ENCODE data around the gene SLC39A10.

SLC39A10 gene

GRCh38 chr2:195666113-195666712 is 9.2 kb downstream of the SLC39A10 start:
- no peak for DNase-seq (ENCODE audit: extremely low read depth, low read depth)
- no peak for TF ChIP-seq CTCF (IDR thresholded peaks at IDR 0.05; ENCODE audit: low read depth, low read length)

GRCh38 chr2:195667974-195668373 is 10.9 kb downstream of the SLC39A10 start:
- DNase-seq (ENCODE audit: extremely low read depth, low read depth), result no peak
- no peak for TF ChIP-seq CTCF (IDR thresholded peaks at IDR 0.05; ENCODE audit: low read depth, low read length)

- TF ChIP-seq CTCF (IDR thresholded peaks at IDR 0.05; ENCODE audit: low read depth, low read length), result no peak
- no peak for DNase-seq (ENCODE audit: extremely low read depth, low read depth)
These were observed 13.2 kb downstream of the SLC39A10 start for GRCh38 chr2:195670191-195670590.

DNA sequence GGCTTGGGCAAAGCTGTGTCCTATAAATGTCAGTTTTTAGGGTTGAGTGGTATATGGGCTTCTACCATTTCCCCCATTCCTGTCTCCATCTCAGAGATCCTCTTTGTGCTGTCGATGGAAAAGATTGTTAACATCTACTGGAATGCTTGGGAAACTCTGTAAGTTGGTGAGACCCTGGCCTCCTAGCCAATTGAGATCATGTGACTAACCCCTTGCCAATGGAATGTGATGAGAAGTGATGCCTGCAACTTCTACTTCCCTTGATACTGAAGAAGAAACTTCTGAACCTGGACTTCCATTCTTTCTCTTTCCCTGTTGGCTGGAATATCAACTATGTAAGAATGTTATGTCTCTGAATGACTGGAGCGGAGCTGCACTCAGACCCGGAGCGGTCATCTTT is 14.5 kb downstream of the SLC39A10 start:
- DNase-seq (ENCODE audit: extremely low read depth, low read depth), result no peak
- TF ChIP-seq CTCF (IDR thresholded peaks at IDR 0.05; ENCODE audit: low read depth, low read length), result no peak

GRCh38 chr2:195672674-195673073 is 15.6 kb downstream of the SLC39A10 start:
- no peak for DNase-seq (ENCODE audit: extremely low read depth, low read depth)
- TF ChIP-seq CTCF (IDR thresholded peaks at IDR 0.05; ENCODE audit: low read depth, low read length), result no peak

GRCh38 chr2:195674491-195675221 is 17.6 kb downstream of the SLC39A10 start:
- TF ChIP-seq CTCF (IDR thresholded peaks at IDR 0.05; ENCODE audit: low read depth, low read length), result no peak
- no peak for DNase-seq (ENCODE audit: extremely low read depth, low read depth)

DNA sequence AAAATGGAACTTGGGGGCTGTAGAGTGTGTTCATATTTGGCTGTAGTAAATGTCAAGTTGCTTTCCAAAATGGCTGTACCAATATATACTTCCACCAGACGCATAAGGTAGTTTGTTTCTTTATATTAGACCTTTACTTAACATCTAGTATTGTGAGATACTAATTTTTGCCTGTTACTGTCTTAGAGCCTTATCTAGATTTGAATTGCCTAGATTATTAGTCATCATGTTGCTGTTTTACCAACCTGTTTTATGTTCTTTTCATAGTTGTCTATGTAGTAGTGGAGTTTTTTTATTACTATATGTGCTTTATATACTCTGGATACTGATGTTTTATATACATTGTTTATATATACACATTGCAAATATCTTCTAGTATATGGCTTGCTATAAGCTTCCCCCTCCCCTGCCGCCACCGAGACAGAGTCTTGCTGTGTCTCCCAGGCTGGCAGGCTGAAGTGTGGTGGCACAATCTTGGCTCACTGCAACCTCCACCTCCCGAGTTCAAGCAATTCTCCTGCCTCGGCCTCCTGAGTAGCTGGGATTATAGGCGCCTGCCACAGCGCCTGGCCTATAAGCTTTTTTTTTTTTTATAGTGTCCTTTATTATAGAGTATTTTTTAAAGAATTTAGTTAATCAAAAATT is 18.9 kb downstream of the SLC39A10 start:
- no peak for DNase-seq (ENCODE audit: extremely low read depth, low read depth)
- TF ChIP-seq CTCF (IDR thresholded peaks at IDR 0.05; ENCODE audit: low read depth, low read length), result no peak
